Muscle layer of colon (tissue), 2 donors: ENCODE results near the gene PTPN6.

Experiments used
- H3K27ac ChIP-seq: one replicate; pipeline ENCODE4 v1.7.0; 2013; ENCODE audit warnings: low read depth, mild to moderate bottlenecking, low read length, moderate library complexity
- H3K27me3 ChIP-seq, 2 donors: one replicate each; pipeline ENCODE4 v1.7.0; 2013; ENCODE audit warnings: low read length in 2 of 2, mild to moderate bottlenecking in 2 of 2; ENCODE audit not compliant: insufficient read depth in 2 of 2, control insufficient read depth in 1 of 2
- H3K36me3 ChIP-seq: one replicate; pipeline ENCODE4 v1.7.0; 2013; ENCODE audit warnings: mild to moderate bottlenecking, low read length; ENCODE audit not compliant: insufficient read depth
- H3K4me1 ChIP-seq: one replicate; pipeline ENCODE4 v1.7.0; 2013; ENCODE audit warnings: mild to moderate bottlenecking, low read length; ENCODE audit not compliant: insufficient read depth
- H3K4me3 ChIP-seq, 2 donors: one replicate each; pipeline ENCODE4 v1.7.0; 2013; ENCODE audit warnings: low read length in 2 of 2, low read depth in 1 of 2, mild to moderate bottlenecking in 1 of 2, moderate library complexity in 1 of 2
- H3K9ac ChIP-seq: one replicate; pipeline ENCODE4 v1.7.0; 2013; ENCODE audit warnings: low read length
- H3K9me3 ChIP-seq: one replicate; pipeline ENCODE4 v1.7.0; 2013; ENCODE audit warnings: mild to moderate bottlenecking, low read length
- donor health status: abdominal sarcoma.
- donor health status: Adenocarcinoma of cecum.

PTPN6 gene

GRCh38 chr12:6970096-6970527 lies 19.0 kb downstream of the PTPN6 start:
- Histone ChIP-seq H3K4me3 (peak overlapping the region; percentile 97 to 98), H3K4me1 (peaks cover 27% of the 10 kb centered on the region), H3K27ac (peak overlapping the region; percentile 94), H3K9me3 (no peaks in the 10 kb centered on the region), H3K36me3 (peaks cover 57% of the 10 kb centered on the region), H3K9ac (peak overlapping the region; percentile 90), H3K27me3 (no peaks in the 10 kb centered on the region)

- Histone ChIP-seq H3K27me3 (no peaks in the 10 kb centered on the region), H3K9ac (no peak overlapping the region), H3K9me3 (no peaks in the 10 kb centered on the region), H3K4me1 (peaks cover 15% of the 10 kb centered on the region), H3K4me3 (no peak overlapping the region), H3K27ac (no peak overlapping the region), H3K36me3 (peaks cover 55% of the 10 kb centered on the region)
Observed at GRCh38 chr12:6974180-6974579, 23.0 kb downstream of the PTPN6 start.

- Histone ChIP-seq H3K9me3 (no peaks in the 10 kb centered on the region), H3K27ac (no peak overlapping the region), H3K27me3 (no peaks in the 10 kb centered on the region), H3K4me1 (peaks cover 7% of the 10 kb centered on the region), H3K36me3 (peaks cover 65% of the 10 kb centered on the region), H3K9ac (no peak overlapping the region), H3K4me3 (no peak overlapping the region)
Observed at GRCh38 chr12:6975297-6976032, 24.3 kb downstream of the PTPN6 start.

GRCh38 chr12:6977653-6978052 lies 26.5 kb downstream of the PTPN6 start:
- no peaks in the 10 kb centered on the region for H3K4me1 ChIP-seq
- no peak overlapping the region for H3K9ac ChIP-seq
- H3K4me3 ChIP-seq = no peak overlapping the region
- peaks cover 83% of the 10 kb centered on the region for H3K36me3 ChIP-seq
- no peak overlapping the region for H3K27ac ChIP-seq
- H3K9me3 ChIP-seq = no peaks in the 10 kb centered on the region
- no peaks in the 10 kb centered on the region for H3K27me3 ChIP-seq

GRCh38 chr12:6978188-6978587 lies 27.0 kb downstream of the PTPN6 start:
- H3K4me3 ChIP-seq = no peak overlapping the region
- H3K9ac ChIP-seq = no peak overlapping the region
- H3K36me3 ChIP-seq = peaks cover 85% of the 10 kb centered on the region
- H3K27ac ChIP-seq = no peak overlapping the region
- no peaks in the 10 kb centered on the region for H3K9me3 ChIP-seq
- H3K4me1 ChIP-seq = no peaks in the 10 kb centered on the region
- H3K27me3 ChIP-seq = no peaks in the 10 kb centered on the region

- Histone ChIP-seq H3K27ac (no peak overlapping the region), H3K9me3 (no peaks in the 10 kb centered on the region), H3K27me3 (no peaks in the 10 kb centered on the region), H3K4me1 (no peaks in the 10 kb centered on the region), H3K9ac (no peak overlapping the region), H3K36me3 (peaks cover 88% of the 10 kb centered on the region), H3K4me3 (no peak overlapping the region)
Observed at GRCh38 chr12:6978611-6979011, 27.5 kb downstream of the PTPN6 start.

- no peak overlapping the region for H3K4me3 ChIP-seq
- no peak overlapping the region for H3K9ac ChIP-seq
- no peaks in the 10 kb centered on the region for H3K27me3 ChIP-seq
- no peak overlapping the region for H3K27ac ChIP-seq
- H3K36me3 ChIP-seq = peaks cover 86% of the 10 kb centered on the region
- H3K9me3 ChIP-seq = no peaks in the 10 kb centered on the region
- no peaks in the 10 kb centered on the region for H3K4me1 ChIP-seq
Observed at GRCh38 chr12:6979021-6979420, 27.9 kb downstream of the PTPN6 start.

GRCh38 chr12:6979453-6979852 lies 28.3 kb downstream of the PTPN6 start:
- Histone ChIP-seq H3K4me3 (no peak overlapping the region), H3K27me3 (no peaks in the 10 kb centered on the region), H3K27ac (no peak overlapping the region), H3K4me1 (no peaks in the 10 kb centered on the region), H3K36me3 (peaks cover 82% of the 10 kb centered on the region), H3K9me3 (no peaks in the 10 kb centered on the region), H3K9ac (no peak overlapping the region)

- Histone ChIP-seq H3K4me1 (no peaks in the 10 kb centered on the region), H3K9me3 (no peaks in the 10 kb centered on the region), H3K36me3 (peaks cover 76% of the 10 kb centered on the region), H3K4me3 (no peak overlapping the region), H3K27me3 (no peaks in the 10 kb centered on the region), H3K9ac (no peak overlapping the region), H3K27ac (no peak overlapping the region)
Observed at GRCh38 chr12:6980075-6980474, 28.9 kb downstream of the PTPN6 start.

- Histone ChIP-seq H3K27ac (no peak overlapping the region), H3K4me1 (no peaks in the 10 kb centered on the region), H3K9ac (no peak overlapping the region), H3K9me3 (no peaks in the 10 kb centered on the region), H3K36me3 (peaks cover 69% of the 10 kb centered on the region), H3K4me3 (no peak overlapping the region), H3K27me3 (no peaks in the 10 kb centered on the region)
Observed at GRCh38 chr12:6980740-6981139, 29.6 kb downstream of the PTPN6 start.

GRCh38 chr12:6981152-6982052 lies 30.2 kb downstream of the PTPN6 start:
- Histone ChIP-seq H3K36me3 (peaks cover 64% of the 10 kb centered on the region), H3K27ac (no peak overlapping the region), H3K27me3 (no peaks in the 10 kb centered on the region), H3K4me3 (no peak overlapping the region), H3K4me1 (no peaks in the 10 kb centered on the region), H3K9me3 (no peaks in the 10 kb centered on the region), H3K9ac (no peak overlapping the region)
